Fibroblast of pulmonary artery (primary cell): Measurements from ENCODE around the gene TPD52L2.

Experiments
- DNase-seq: peaks from one replicate; pipeline ENCODE4 v3.0.0-alpha.2; 2010; ENCODE audit warnings: low read depth
- H3K4me3 ChIP-seq: replicated peaks from 2 replicates; pipeline ENCODE4 v1.5.1; 2011; ENCODE audit warnings: low read depth, mild to moderate bottlenecking, control low read depth, low read length, moderate library complexity
- CTCF ChIP-seq: IDR thresholded peaks from 2 replicates; pipeline ENCODE4 v1.5.1; 2011; ENCODE audit warnings: mild to moderate bottlenecking, control low read depth, low read length, inconsistent platforms; ENCODE audit errors: missing control alignments

TPD52L2 gene

DNA sequence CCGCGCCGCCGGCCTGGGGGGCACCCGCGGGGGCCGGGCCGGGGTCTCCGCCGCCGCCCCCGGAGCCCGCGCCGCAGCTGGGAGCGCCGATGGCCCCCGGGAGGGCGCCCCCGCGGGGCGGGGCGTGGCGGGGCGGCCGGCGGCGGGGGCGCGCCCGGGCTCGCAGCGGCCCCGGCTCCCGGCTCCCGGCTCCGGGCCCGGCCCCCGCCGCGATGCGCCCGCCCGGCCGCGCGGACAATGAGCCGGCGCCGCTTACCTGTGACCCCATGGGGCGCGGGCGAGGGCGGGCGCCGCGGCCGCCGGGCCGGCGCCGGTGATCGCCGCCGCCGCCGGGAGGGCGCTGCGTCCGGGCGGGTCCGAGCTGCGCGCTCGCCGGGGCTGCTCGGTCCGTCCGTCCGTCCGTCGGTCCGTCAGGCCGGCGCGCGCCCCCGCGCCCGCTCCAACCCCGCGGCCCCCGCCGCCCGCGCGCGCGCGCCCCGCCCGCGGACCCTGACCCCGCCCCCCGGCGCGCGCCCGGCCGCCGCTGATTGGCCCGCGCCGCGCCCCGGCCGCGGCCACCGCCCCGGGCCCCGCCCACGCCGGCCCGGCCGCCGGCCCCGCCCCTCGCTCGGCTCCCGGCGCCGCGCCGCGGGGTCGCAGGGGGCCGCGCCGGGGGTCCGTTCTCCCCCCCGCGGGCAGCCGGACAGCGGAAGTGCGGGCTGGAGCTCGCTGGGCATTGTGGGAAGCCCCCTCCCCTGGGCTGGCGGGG lies 34.1 kb upstream of the TPD52L2 start, which contains the start of gene ZBTB46:
TSS of gene ZBTB46 (minus strand) at position 424 of the 748 bp plus-strand sequence. CDS start 40,507 bp downstream, outside the sequence.
- DNase-seq: peak; percentile 47

DNA sequence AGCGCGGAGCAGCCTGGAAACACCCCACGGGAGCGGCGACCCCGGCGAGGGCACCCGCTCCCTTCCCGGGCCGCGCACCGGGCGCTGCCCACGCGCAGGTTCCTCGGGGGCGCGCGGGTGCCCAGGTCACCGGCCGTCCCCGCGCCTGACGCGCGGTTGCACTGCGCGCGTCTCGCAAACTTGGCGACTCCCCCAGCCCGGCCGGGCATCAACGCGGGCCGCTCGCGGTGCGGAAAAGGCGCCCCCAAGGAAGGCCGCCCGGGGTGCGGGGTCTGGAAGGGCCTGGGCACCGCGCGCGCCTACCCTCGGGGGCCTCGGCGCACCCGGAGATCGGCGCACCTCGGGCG lies 33.5 kb upstream of the TPD52L2 start:
- no peak for TF ChIP-seq CTCF
- peak overlapping the region; percentile 37 for H3K4me3 ChIP-seq
- no peak for DNase-seq

More for the DNA sequence above, 34.1 kb upstream of the TPD52L2 start, which contains the start of gene ZBTB46:
- peak within 1 kb of the TSS; percentile 65 for H3K4me3 ChIP-seq
- TF ChIP-seq CTCF: no peak

- peak overlapping the region; percentile 12 for H3K4me3 ChIP-seq
- no peak for DNase-seq
These were observed 32.9 kb upstream of the TPD52L2 start for GRCh38 chr20:63831993-63832686.

DNA sequence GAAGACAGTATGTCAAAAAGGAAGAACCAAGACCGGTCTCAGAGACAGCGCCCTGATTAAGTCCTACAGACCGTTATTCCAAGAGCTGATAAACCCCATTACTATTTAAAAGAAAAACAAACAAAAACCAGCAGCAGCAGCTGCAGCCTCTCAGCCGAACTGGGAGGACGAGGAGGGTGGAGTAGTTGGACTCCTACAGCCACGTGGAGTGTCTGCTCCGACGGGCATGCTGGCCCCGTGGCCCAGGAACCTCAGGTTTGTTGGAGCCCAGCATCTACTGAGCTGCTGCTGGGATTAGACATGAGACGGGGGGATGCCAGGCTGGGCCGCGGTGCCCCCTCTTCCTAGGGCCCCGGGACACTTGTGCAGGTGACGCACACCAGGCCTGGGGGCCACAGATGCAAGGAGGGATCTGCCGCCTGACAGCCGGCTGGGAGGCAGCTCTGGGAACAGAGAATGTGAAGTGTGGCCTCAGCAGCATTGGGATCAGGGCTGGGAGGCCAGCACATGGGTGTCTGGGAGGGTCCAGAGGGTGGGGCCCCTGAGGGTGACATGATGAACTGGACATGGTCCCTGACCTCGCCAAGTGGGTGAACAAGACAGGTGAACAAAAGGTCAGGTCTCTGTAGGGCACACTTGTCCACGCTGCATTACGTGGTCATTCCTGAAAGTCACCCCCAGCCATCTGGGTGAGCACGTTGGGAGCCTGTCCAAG lies 31.1 kb upstream of the TPD52L2 start:
- TF ChIP-seq CTCF: no peak
- no peak overlapping the region for H3K4me3 ChIP-seq
- peak; percentile 44 for DNase-seq

More at GRCh38 chr20:63831993-63832686, 32.9 kb upstream of the TPD52L2 start:
- TF ChIP-seq CTCF: no peak

- no peak overlapping the region for H3K4me3 ChIP-seq
- DNase-seq: no peak
These were observed 30.6 kb upstream of the TPD52L2 start for GRCh38 chr20:63834491-63834880.

More at GRCh38 chr20:63834491-63834880, 30.6 kb upstream of the TPD52L2 start:
- no peak for TF ChIP-seq CTCF
